Neuronal stem cell (in vitro differentiated cells): ENCODE data around the gene PPP1R1B.

Source experiments
- DNase-seq: peaks from one replicate; pipeline ENCODE4 v3.0.0-alpha.2; 2013; ENCODE audit warnings: low spot score
- H2AFZ ChIP-seq: one replicate; pipeline ENCODE4 v1.6.1; 2013; ENCODE audit warnings: mild to moderate bottlenecking, low read length, inconsistent platforms
- H2AK5ac ChIP-seq: 2 replicates; pipeline ENCODE4 v1.6.1; 2013; ENCODE audit warnings: low read depth, mild to moderate bottlenecking, inconsistent platforms, low read length, moderate library complexity, mixed read lengths
- H2BK120ac ChIP-seq: 2 replicates; pipeline ENCODE4 v1.6.1; 2013; ENCODE audit warnings: low read depth, mild to moderate bottlenecking, inconsistent platforms, low read length, moderate library complexity, mixed read lengths
- H2BK12ac ChIP-seq: one replicate; pipeline ENCODE4 v1.6.1; 2013; ENCODE audit warnings: low read length, inconsistent platforms
- H2BK15ac ChIP-seq: 2 replicates; pipeline ENCODE4 v1.6.1; 2013; ENCODE audit warnings: mild to moderate bottlenecking, low read length, inconsistent platforms, mixed read lengths
- H2BK5ac ChIP-seq: one replicate; pipeline ENCODE4 v1.6.1; 2013; ENCODE audit warnings: inconsistent platforms, mild to moderate bottlenecking, low read length, moderate library complexity
- H3K14ac ChIP-seq: one replicate; pipeline ENCODE4 v1.6.1; 2013; ENCODE audit warnings: low read length, inconsistent platforms
- H3K18ac ChIP-seq: 2 replicates; pipeline ENCODE4 v1.6.1; 2013; ENCODE audit warnings: low read length, inconsistent platforms
- H3K23ac ChIP-seq: 2 replicates; pipeline ENCODE4 v1.6.1; 2013; ENCODE audit warnings: low read depth, mild to moderate bottlenecking, mixed read lengths, low read length, inconsistent platforms; ENCODE audit not compliant: poor library complexity
- H3K27ac ChIP-seq: replicated peaks from 3 replicates; pipeline ENCODE4 v1.5.1; 2013; ENCODE audit warnings: low read length, inconsistent platforms
- H3K27me3 ChIP-seq, 3 experiments: 2 replicates each; pipeline ENCODE4 v1.6.1; 2013; ENCODE audit warnings: low read length in 3 of 3, mild to moderate bottlenecking in 2 of 3, inconsistent platforms in 1 of 3, low read depth in 1 of 3, mixed read lengths in 1 of 3, moderate library complexity in 1 of 3; ENCODE audit not compliant: control insufficient read depth in 3 of 3, insufficient read depth in 3 of 3
- H3K36me3 ChIP-seq, 2 donors: replicated peaks in 1 of 2; 2 replicates each; pipeline ENCODE4 v1.6.1; 2013; ENCODE audit warnings: low read length in 2 of 2; ENCODE audit not compliant: control insufficient read depth in 2 of 2, insufficient read depth in 2 of 2
- H3K4ac ChIP-seq: 2 replicates; pipeline ENCODE4 v1.6.1; 2013; ENCODE audit warnings: inconsistent platforms, mild to moderate bottlenecking, low read length, moderate library complexity
- H3K4me1 ChIP-seq, 2 donors: 1 replicate in 1 of 2; 2 replicates in 1 of 2; pipeline ENCODE4 v1.6.1; 2013; ENCODE audit warnings: low read length in 2 of 2, low read depth in 1 of 2; ENCODE audit not compliant: control insufficient read depth in 2 of 2, insufficient read depth in 1 of 2
- H3K4me2 ChIP-seq: one replicate; pipeline ENCODE4 v1.6.1; 2013; ENCODE audit warnings: mild to moderate bottlenecking, low read length, inconsistent platforms; ENCODE audit not compliant: insufficient read depth, poor library complexity, severe bottlenecking
- H3K4me3 ChIP-seq, 2 donors: 2 replicates each; pipeline ENCODE4 v1.5.1; 2013; ENCODE audit warnings: low read length in 2 of 2, mild to moderate bottlenecking in 2 of 2, inconsistent platforms in 1 of 2, moderate library complexity in 1 of 2
- H3K79me1 ChIP-seq: one replicate; pipeline ENCODE4 v1.6.1; 2013; ENCODE audit warnings: low read depth, mild to moderate bottlenecking, inconsistent platforms, low read length, moderate library complexity
- H3K9ac ChIP-seq: one replicate; pipeline ENCODE4 v1.6.1; 2013; ENCODE audit warnings: mild to moderate bottlenecking, low read depth, low read length, inconsistent platforms; ENCODE audit not compliant: poor library complexity
- H3K9me3 ChIP-seq, 2 donors: replicated peaks in 1 of 2; 2 replicates each; pipeline versions ENCODE3 to v1.6.1; 2013; ENCODE audit warnings: low read length in 2 of 2, mild to moderate bottlenecking in 2 of 2, inconsistent platforms in 1 of 2, low read depth in 1 of 2, mixed read lengths in 1 of 2, moderate library complexity in 1 of 2; ENCODE audit not compliant: control insufficient read depth in 2 of 2, insufficient read depth in 1 of 2
- H4K8ac ChIP-seq: one replicate; pipeline ENCODE4 v1.6.1; 2013; ENCODE audit warnings: low read depth, mild to moderate bottlenecking, inconsistent platforms, low read length, moderate library complexity
- H4K91ac ChIP-seq: one replicate; pipeline ENCODE4 v1.6.1; 2013; ENCODE audit warnings: low read length, low read depth, mild to moderate bottlenecking, inconsistent platforms; ENCODE audit not compliant: poor library complexity
- whole genome bisulfite sequencing, 2 donors: extraction: QIAGEN DNeasy Blood & Tissue Kit; methylation state at CpG; one replicate each; pipeline ENCODE4 v1.1.7; 2013; ENCODE audit warnings: missing lambda C conversion rate in 2 of 2, mixed read lengths in 1 of 2; ENCODE audit not compliant: insufficient read length in 2 of 2, insufficient replicate concordance in 1 of 2; ENCODE audit errors: extremely low coverage in 2 of 2; 5-methylcytosine and 5-hydroxymethylcytosine counted together

PPP1R1B gene

DNA sequence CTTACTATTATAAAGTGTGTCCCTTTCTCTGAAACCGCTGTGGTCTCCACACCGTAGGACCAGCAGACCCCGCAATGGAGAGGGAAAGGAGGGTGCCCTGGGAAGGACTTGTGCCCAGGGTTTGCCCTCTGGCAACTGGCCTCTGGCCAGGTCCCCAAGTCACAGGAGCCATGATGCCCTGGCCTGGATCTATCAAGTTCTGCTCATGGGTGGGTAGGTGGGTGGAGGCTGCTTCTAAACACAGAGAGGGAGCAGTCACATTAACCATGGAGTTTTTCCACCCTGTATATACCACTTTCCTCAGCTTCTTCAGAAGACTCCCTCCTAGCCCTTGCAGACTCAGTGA, 9.7 kb upstream of the PPP1R1B start:
- Histone ChIP-seq H3K36me3 (no peaks in the 10 kb centered on the region), H3K14ac (no peak overlapping the region), H3K23ac (no peak overlapping the region), H2AFZ (no peak overlapping the region), H3K4me2 (no peak overlapping the region), H3K9me3 (no peaks in the 10 kb centered on the region), H2BK15ac (no peak overlapping the region), H2AK5ac (no peak overlapping the region), H3K27me3 (peaks cover 10 to 80% (median 46%) of the 10 kb centered on the region in 3 experiments), H2BK12ac (no peak overlapping the region), H2BK5ac (no peak overlapping the region), H3K79me1 (no peaks in the 10 kb centered on the region), H3K18ac (no peak overlapping the region), H3K4me1 (peaks cover 4 to 6% of the 10 kb centered on the region in 2 donors), H4K91ac (no peak overlapping the region), H2BK120ac (no peak overlapping the region), H3K9ac (no peak overlapping the region), H4K8ac (no peak overlapping the region), H3K4ac (no peak overlapping the region), H3K4me3 (no peak overlapping the region), H3K27ac (no peak overlapping the region)
- no peak for DNase-seq
- WGBS, 2 donors, result no CpG with 5 or more reads among the region's 3 CpGs

DNA sequence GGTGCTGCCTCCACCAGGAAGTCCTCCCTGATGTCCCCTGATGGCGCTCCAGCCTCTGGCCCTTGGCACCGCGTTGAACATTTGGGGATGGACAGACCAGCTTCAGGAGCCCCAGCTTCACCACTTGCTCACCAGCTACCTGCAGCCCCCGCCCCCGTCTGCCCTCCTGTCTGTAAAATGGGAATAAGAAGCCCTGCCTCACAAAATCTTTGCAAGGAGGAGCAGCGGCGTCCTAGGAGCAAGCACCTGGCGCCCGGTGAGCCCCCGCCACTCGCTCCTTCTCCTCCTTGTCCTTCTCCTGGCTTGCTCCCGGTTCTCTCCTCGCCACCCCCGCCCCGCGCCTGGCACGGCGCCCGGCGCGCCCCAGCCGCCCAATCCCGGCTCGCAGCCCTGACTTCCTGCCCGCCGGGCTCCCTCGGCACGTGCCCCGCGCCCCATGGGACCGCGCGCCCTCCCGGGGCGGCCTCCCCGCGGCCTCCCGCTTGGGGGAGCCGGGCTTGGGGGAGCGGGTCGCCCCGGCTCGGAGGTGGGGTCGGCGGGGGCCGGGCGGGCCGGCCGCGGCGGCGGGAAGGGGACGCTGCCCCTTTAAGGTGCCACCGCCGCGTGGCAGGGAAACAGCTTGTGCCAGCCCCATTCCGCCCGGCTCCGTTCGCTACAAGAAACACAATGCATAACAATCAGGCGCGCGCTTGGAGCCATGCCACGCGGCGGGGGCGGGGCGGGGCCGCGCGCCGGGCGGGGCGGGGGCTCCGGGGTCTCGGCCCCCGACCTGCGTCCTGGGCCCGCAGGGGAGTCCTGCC, 9.1 kb upstream of the PPP1R1B start:
- Histone ChIP-seq H3K27me3 (peaks cover 10 to 74% (median 47%) of the 10 kb centered on the region in 3 experiments), H3K4me2 (peak overlapping the region; percentile 78), H2BK5ac (no peak overlapping the region), H3K4me1 (peaks cover 6 to 7% of the 10 kb centered on the region in 2 donors), H3K9me3 (no peaks in the 10 kb centered on the region), H3K79me1 (no peaks in the 10 kb centered on the region), H3K9ac (peak overlapping the region; percentile 64), H3K4ac (no peak overlapping the region), H2BK12ac (no peak overlapping the region), H3K23ac (no peak overlapping the region), H3K4me3 (peak overlapping the region; percentile 43 to 70), H2BK120ac (no peak overlapping the region), H3K14ac (no peak overlapping the region), H2AFZ (peak overlapping the region; percentile 87), H3K36me3 (no peaks in the 10 kb centered on the region), H2BK15ac (peak overlapping the region; percentile 22), H2AK5ac (no peak overlapping the region), H4K91ac (no peak overlapping the region), H4K8ac (no peak overlapping the region), H3K18ac (peak overlapping the region; percentile 67), H3K27ac (no peak overlapping the region)
- no peak for DNase-seq
- WGBS, 2 donors, result no CpG with 5 or more reads among the region's 79 CpGs

DNA sequence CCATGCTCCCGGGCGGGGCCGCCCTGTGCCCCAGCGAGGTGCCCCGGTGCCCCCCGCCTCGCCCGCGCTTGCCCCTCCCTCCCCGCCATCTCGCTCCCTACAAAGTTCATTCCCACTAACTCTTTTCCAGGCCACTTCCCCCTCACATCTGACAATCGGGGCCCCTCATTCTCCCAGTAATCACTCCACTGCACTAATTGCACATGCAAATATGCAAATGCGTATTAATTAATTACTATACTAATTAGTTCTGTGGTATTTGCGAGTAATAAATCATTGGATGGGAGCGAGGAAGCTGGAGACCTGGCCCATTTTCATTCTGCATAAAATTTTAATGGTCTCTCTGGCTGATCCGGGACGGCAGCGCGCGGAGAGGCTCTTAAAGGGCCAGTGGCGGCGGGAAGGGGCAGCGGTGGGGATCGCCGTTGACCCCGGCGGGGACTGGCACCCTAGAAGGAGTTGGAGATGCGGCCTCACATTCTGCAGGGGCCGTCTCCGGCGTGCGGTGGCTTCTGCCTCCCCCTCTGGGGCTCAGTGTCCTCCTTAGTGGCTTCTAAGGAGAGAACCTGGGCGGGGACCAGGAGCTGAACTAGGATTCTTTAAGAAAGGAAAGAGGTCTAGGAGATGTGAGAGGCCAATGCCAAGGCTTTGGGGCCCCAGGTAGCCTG, 8.4 kb upstream of the PPP1R1B start:
- no peak overlapping the region for H3K18ac ChIP-seq
- whole genome bisulfite sequencing, 2 donors, result no CpG with 5 or more reads among the region's 33 CpGs
- H4K91ac ChIP-seq, result no peak overlapping the region
- peak overlapping the region; percentile 22 to 43 for H3K4me3 ChIP-seq
- no peak overlapping the region for H3K23ac ChIP-seq
- no peak overlapping the region for H3K27ac ChIP-seq
- peaks cover 4 to 7% of the 10 kb centered on the region in 2 donors for H3K4me1 ChIP-seq
- no peak overlapping the region for H3K14ac ChIP-seq
- no peak for DNase-seq
- H3K27me3 ChIP-seq, result peaks cover 10 to 67% (median 47%) of the 10 kb centered on the region in 3 experiments
- H4K8ac ChIP-seq, result no peak overlapping the region
- no peaks in the 10 kb centered on the region for H3K9me3 ChIP-seq
- no peak overlapping the region for H2BK5ac ChIP-seq
- H3K36me3 ChIP-seq, result no peaks in the 10 kb centered on the region
- H2BK15ac ChIP-seq, result no peak overlapping the region
- no peaks in the 10 kb centered on the region for H3K79me1 ChIP-seq
- peak overlapping the region; percentile 87 for H2AFZ ChIP-seq
- peak overlapping the region; percentile 78 for H3K4me2 ChIP-seq
- peak overlapping the region; percentile 63 for H2AK5ac ChIP-seq
- no peak overlapping the region for H3K9ac ChIP-seq
- no peak overlapping the region for H3K4ac ChIP-seq
- no peak overlapping the region for H2BK120ac ChIP-seq
- H2BK12ac ChIP-seq, result no peak overlapping the region
